Measurements from ENCODE around the gene ZNF74. TPM values are rescaled to one million over a fixed set of nuclear protein-coding genes. Genes with fewer than 3 reads are reported as not detected.
A peak's percentile ranks its signal among the peaks of the same experiment; 100 is the strongest.

The ZNF74 gene
- total RNA-seq, 4 donors from 2014 or later, result 7.9 to 10.7 (median 9.2) TPM

GRCh38 chr22:20422271-20423007, 28.5 kb downstream of the ZNF74 start:
- WGBS, 2 donors, result 51 to 62% methylated on average over 16 of the region's 21 CpGs
- TF ChIP-seq POLR2A (IDR thresholded peaks at IDR 0.05) (no peak), CTCF (IDR thresholded peaks at IDR 0.05) (no peak)
- Histone ChIP-seq H3K27ac (peak overlapping the region in 2 of 4 donors; percentile 58 to 62), H3K4me3 (no peak overlapping the region), H3K36me3 (peaks cover 0 to 16% (median 0%) of the 10 kb centered on the region in 3 donors), H3K4me1 (peaks cover 23 to 58% (median 33%) of the 10 kb centered on the region in 3 donors), H3K9me3 (no peaks in the 10 kb centered on the region), H3K27me3 (peaks cover 0 to 52% (median 0%) of the 10 kb centered on the region in 4 donors)
- intact Hi-C loops (cut with DNase I), result loop anchor here (5.0 kb wide), 1 partner anchor 35 kb away; no protein-coding TSS in a partner anchor
- DNase-seq, result no peak

GRCh38 chr22:20423008-20423905, 29.3 kb downstream of the ZNF74 start:
- Histone ChIP-seq H3K9me3 (no peaks in the 10 kb centered on the region), H3K27me3 (peaks cover 0 to 60% (median 0%) of the 10 kb centered on the region in 4 donors), H3K4me3 (no peak overlapping the region), H3K4me1 (peaks cover 22 to 52% (median 33%) of the 10 kb centered on the region in 3 donors), H3K27ac (peak overlapping the region in 3 of 4 donors; percentile 2 to 62 (median 58)), H3K36me3 (peaks cover 0 to 18% (median 0%) of the 10 kb centered on the region in 3 donors)
- no peak for TF ChIP-seq CTCF (IDR thresholded peaks at IDR 0.05)
- TF ChIP-seq POLR2A (IDR thresholded peaks at IDR 0.05), result no peak
- intact Hi-C loops (cut with DNase I), result loop anchor here (5.0 kb wide), 1 partner anchor 34 kb away; no protein-coding TSS in a partner anchor
- WGBS, 2 donors, result 35 to 63% methylated on average over 4 to 6 of the region's 20 CpGs
- DNase-seq, result no peak

- H3K27ac ChIP-seq, result peak overlapping the region in 3 of 4 donors; percentile 2 to 62 (median 58)
- DNase-seq, result no peak
- WGBS, 2 donors, result 47 to 71% methylated on average over 7 to 13 of the region's 31 CpGs
- intact Hi-C loops (cut with DNase I), result loop anchor here (5.0 kb wide), 1 partner anchor 33 kb away; no protein-coding TSS in a partner anchor
- no peak overlapping the region for H3K4me3 ChIP-seq
- H3K27me3 ChIP-seq, result peaks cover 0 to 68% (median 0%) of the 10 kb centered on the region in 4 donors
- no peaks in the 10 kb centered on the region for H3K9me3 ChIP-seq
- H3K4me1 ChIP-seq, result peaks cover 22 to 53% (median 30%) of the 10 kb centered on the region in 3 donors
- TF ChIP-seq CTCF (IDR thresholded peaks at IDR 0.05), result no peak
- TF ChIP-seq POLR2A (IDR thresholded peaks at IDR 0.05), result no peak
- peaks cover 0 to 24% (median 0%) of the 10 kb centered on the region in 3 donors for H3K36me3 ChIP-seq
Measured at GRCh38 chr22:20423906-20424551, 30.1 kb downstream of the ZNF74 start.

- Histone ChIP-seq H3K27ac (peak overlapping the region in 2 of 4 donors; percentile 9 to 62), H3K4me3 (no peak overlapping the region), H3K36me3 (peaks cover 0 to 30% (median 0%) of the 10 kb centered on the region in 3 donors), H3K9me3 (no peaks in the 10 kb centered on the region), H3K4me1 (peaks cover 25 to 58% (median 31%) of the 10 kb centered on the region in 3 donors), H3K27me3 (peaks cover 0 to 73% (median 0%) of the 10 kb centered on the region in 4 donors)
- 73 to 80% methylated on average over 4 to 13 of the region's 15 CpGs for WGBS, 2 donors
- no peak for DNase-seq
- TF ChIP-seq CTCF (IDR thresholded peaks at IDR 0.05), result no peak
- no peak for TF ChIP-seq POLR2A (IDR thresholded peaks at IDR 0.05)
- intact Hi-C loops (cut with DNase I), result loop anchor here (5.0 kb wide), 1 partner anchor 33 kb away; no protein-coding TSS in a partner anchor
Measured at GRCh38 chr22:20424568-20424931, 30.6 kb downstream of the ZNF74 start.
